ENCODE results near the gene CDH20.

DNA sequence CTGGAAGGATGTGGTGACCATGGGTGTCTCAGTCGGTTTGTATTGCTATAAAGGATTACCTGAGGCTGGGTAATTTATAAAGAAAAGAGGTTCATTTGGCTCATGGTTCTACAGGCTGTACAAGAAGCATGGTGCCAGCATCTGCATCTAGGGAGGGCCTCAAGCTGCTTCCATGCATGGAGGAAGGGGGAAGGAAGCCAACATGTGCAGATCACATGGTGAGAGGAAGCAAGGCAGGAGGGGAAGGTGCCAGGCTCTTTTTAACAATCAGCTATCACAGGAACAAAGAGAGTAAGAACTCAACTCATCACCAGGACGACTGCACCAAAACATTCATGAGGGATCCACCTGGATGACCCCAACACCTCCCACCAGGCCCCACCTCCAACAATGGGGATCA is 209.4 kb downstream of the CDH20 start:
- TF ChIP-seq, protein P1, sequence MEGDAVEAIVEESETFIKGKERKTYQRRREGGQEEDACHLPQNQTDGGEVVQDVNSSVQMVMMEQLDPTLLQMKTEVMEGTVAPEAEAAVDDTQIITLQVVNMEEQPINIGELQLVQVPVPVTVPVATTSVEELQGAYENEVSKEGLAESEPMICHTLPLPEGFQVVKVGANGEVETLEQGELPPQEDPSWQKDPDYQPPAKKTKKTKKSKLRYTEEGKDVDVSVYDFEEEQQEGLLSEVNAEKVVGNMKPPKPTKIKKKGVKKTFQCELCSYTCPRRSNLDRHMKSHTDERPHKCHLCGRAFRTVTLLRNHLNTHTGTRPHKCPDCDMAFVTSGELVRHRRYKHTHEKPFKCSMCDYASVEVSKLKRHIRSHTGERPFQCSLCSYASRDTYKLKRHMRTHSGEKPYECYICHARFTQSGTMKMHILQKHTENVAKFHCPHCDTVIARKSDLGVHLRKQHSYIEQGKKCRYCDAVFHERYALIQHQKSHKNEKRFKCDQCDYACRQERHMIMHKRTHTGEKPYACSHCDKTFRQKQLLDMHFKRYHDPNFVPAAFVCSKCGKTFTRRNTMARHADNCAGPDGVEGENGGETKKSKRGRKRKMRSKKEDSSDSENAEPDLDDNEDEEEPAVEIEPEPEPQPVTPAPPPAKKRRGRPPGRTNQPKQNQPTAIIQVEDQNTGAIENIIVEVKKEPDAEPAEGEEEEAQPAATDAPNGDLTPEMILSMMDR (IDR thresholded peaks at IDR 0.05; ENCODE audit: low read depth, low read length), result no peak
- TF ChIP-seq MAX (IDR thresholded peaks at IDR 0.05; ENCODE audit: low read depth, low read length) (no peak), POLR2A (IDR thresholded peaks at IDR 0.05; ENCODE audit: extremely low read depth, insufficient read length) (no peak)
